Neural progenitor cell (in vitro differentiated cells): Measurements from ENCODE around the gene SRSF7. TPM values are rescaled to one million over a fixed set of nuclear protein-coding genes. Genes with fewer than 3 reads are reported as not detected.

Source experiments
- DNase-seq: peaks from one replicate; pipeline ENCODE4 v3.0.0-alpha.2; 2016; ENCODE audit warnings: low spot score
- H2AFZ ChIP-seq: fragments of 200-600 bp; sonication (generic); replicated peaks from 2 replicates; pipeline ENCODE4 v1.6.1; 2016; ENCODE audit warnings: antibody characterized with exemption
- H3F3A ChIP-seq: fragments of 200-600 bp; sonication (generic); 2 replicates; pipeline ENCODE4 v1.6.1; 2016; ENCODE audit warnings: antibody characterized with exemption, low read depth
- H3K27ac ChIP-seq: fragments of 200-600 bp; sonication (generic); 2 replicates; pipeline ENCODE4 v1.5.1; 2016; ENCODE audit warnings: mild to moderate bottlenecking
- H3K27me3 ChIP-seq: fragments of 200-600 bp; sonication (generic); 2 replicates; pipeline ENCODE4 v1.6.1; 2016; ENCODE audit warnings: mild to moderate bottlenecking, moderate library complexity
- H3K36me3 ChIP-seq: fragments of 200-600 bp; sonication (generic); 2 replicates; pipeline ENCODE4 v1.5.1; 2016
- H3K4me1 ChIP-seq: fragments of 200-600 bp; sonication (generic); 2 replicates; pipeline ENCODE4 v1.6.1; 2016; ENCODE audit warnings: mixed run types
- H3K4me2 ChIP-seq: fragments of 200-600 bp; sonication (generic); 2 replicates; pipeline ENCODE4 v1.6.1; 2016
- H3K4me3 ChIP-seq: fragments of 200-600 bp; sonication (generic); 2 replicates; pipeline ENCODE4 v1.5.1; 2016
- H3K79me2 ChIP-seq: fragments of 200-600 bp; sonication (generic); 2 replicates; pipeline ENCODE4 v1.6.1; 2016; ENCODE audit warnings: low read depth
- H3K9ac ChIP-seq: fragments of 200-600 bp; sonication (generic); 2 replicates; pipeline ENCODE4 v1.6.1; 2016
- H3K9me3 ChIP-seq: fragments of 200-600 bp; sonication (generic); 2 replicates; pipeline ENCODE4 v1.5.1; 2016; ENCODE audit warnings: low read depth
- H4K20me1 ChIP-seq: fragments of 200-600 bp; sonication (generic); 2 replicates; pipeline ENCODE4 v1.6.1; 2016; ENCODE audit warnings: low read depth
- H3K27ac Mint-ChIP-seq: 3 replicates; pipeline ENCODE4 v1.8.0; 2021; ENCODE audit warnings: mixed read lengths
- H3K27me3 Mint-ChIP-seq: 2 replicates; pipeline ENCODE4 v1.8.0; 2022; ENCODE audit warnings: low read depth, mild to moderate bottlenecking, inconsistent platforms, moderate library complexity, mixed read lengths; ENCODE audit not compliant: insufficient read depth
- H3K36me3 Mint-ChIP-seq: 3 replicates; pipeline ENCODE4 v1.8.0; 2021; ENCODE audit warnings: mixed read lengths
- H3K4me1 Mint-ChIP-seq: 3 replicates; pipeline ENCODE4 v1.8.0; 2021; ENCODE audit warnings: mixed read lengths
- H3K4me3 Mint-ChIP-seq: 3 replicates; pipeline ENCODE4 v1.8.0; 2021; ENCODE audit warnings: mild to moderate bottlenecking, moderate library complexity, mixed read lengths
- H3K9me3 Mint-ChIP-seq: 3 replicates; pipeline ENCODE4 v1.8.0; 2020; ENCODE audit warnings: mixed read lengths
- CTCF ChIP-seq: fragments of 200-600 bp; sonication (generic); IDR thresholded peaks from 2 replicates; pipeline ENCODE4 v1.5.1; 2017; ENCODE audit warnings: antibody characterized with exemption, mild to moderate bottlenecking
- EZH2 ChIP-seq: fragments of 200-600 bp; sonication (generic); IDR thresholded peaks from 2 replicates; pipeline ENCODE4 v1.6.1; 2017; ENCODE audit warnings: antibody characterized with exemption, mild to moderate bottlenecking, moderate library complexity
- EZH2phosphoT487 ChIP-seq: fragments of 200-600 bp; sonication (generic); IDR thresholded peaks from 2 replicates; pipeline ENCODE4 v1.6.1; 2017; ENCODE audit warnings: antibody characterized with exemption
- total RNA-seq: library from RNA; depleted of rRNA; stranded (reverse); fragments of >200 nt; gene quantifications from 2 replicates; pipeline ENCODE4 v1.2.3, GENCODE V29; 2015; ENCODE audit warnings: low replicate concordance

The SRSF7 gene
- total RNA-seq, 1 donor from 2014 or later = 307 TPM

- peaks cover 68% of the 10 kb centered on the region for H3K36me3 Mint-ChIP-seq
- H4K20me1 ChIP-seq = peaks cover 83% of the 10 kb centered on the region
- peaks cover 64% of the 10 kb centered on the region for H3K36me3 ChIP-seq
Observed at GRCh38 chr2:38744399-38744780, 6.8 kb downstream of the SRSF7 start.

GRCh38 chr2:38743672-38744398 lies 7.3 kb downstream of the SRSF7 start:
- Histone ChIP-seq H3K36me3 (peaks cover 63% of the 10 kb centered on the region), H3K4me3 (no peak overlapping the region), H2AFZ (no peak overlapping the region), H3K27me3 (no peaks in the 10 kb centered on the region), H3K4me1 (peaks cover 15% of the 10 kb centered on the region), H3F3A (peaks cover 92% of the 10 kb centered on the region), H3K9ac (no peak overlapping the region), H3K79me2 (peaks cover 94% of the 10 kb centered on the region), H3K4me2 (no peak overlapping the region), H3K27ac (peak overlapping the region; percentile 21), H3K9me3 (no peaks in the 10 kb centered on the region), H4K20me1 (peaks cover 78% of the 10 kb centered on the region)
- Mint-ChIP-seq H3K27ac (no peak overlapping the region), H3K36me3 (peaks cover 70% of the 10 kb centered on the region), H3K9me3 (peaks cover 7% of the 10 kb centered on the region), H3K4me1 (peaks cover 19% of the 10 kb centered on the region), H3K27me3 (no peaks in the 10 kb centered on the region), H3K4me3 (no peak overlapping the region)
- no peak for DNase-seq
- TF ChIP-seq CTCF = no peak
- no peak for TF ChIP-seq EZH2phosphoT487
- TF ChIP-seq EZH2 = no peak

More at GRCh38 chr2:38744399-38744780, 6.8 kb downstream of the SRSF7 start:
- H3K4me3 ChIP-seq = no peak overlapping the region
- Mint-ChIP-seq H3K4me3 (no peak overlapping the region), H3K9me3 (peaks cover 4% of the 10 kb centered on the region), H3K27ac (no peak overlapping the region), H3K27me3 (no peaks in the 10 kb centered on the region), H3K4me1 (peaks cover 24% of the 10 kb centered on the region)
- H3K9ac ChIP-seq = no peak overlapping the region
- H3K4me1 ChIP-seq = peaks cover 20% of the 10 kb centered on the region
- H3K27me3 ChIP-seq = no peaks in the 10 kb centered on the region
- no peak overlapping the region for H2AFZ ChIP-seq
- H3K9me3 ChIP-seq = no peaks in the 10 kb centered on the region
- H3F3A ChIP-seq = peaks cover 94% of the 10 kb centered on the region
- H3K4me2 ChIP-seq = peak overlapping the region; percentile 6
- peaks cover 94% of the 10 kb centered on the region for H3K79me2 ChIP-seq
- TF ChIP-seq EZH2phosphoT487 = no peak
- no peak for DNase-seq
- peak overlapping the region; percentile 21 for H3K27ac ChIP-seq

GRCh38 chr2:38742797-38743559 lies 8.2 kb downstream of the SRSF7 start:
- TF ChIP-seq EZH2phosphoT487 (no peak), CTCF (no peak), EZH2 (no peak)
- Mint-ChIP-seq H3K9me3 (peaks cover 10% of the 10 kb centered on the region), H3K27me3 (peaks cover 4% of the 10 kb centered on the region), H3K36me3 (peaks cover 69% of the 10 kb centered on the region), H3K4me1 (peaks cover 16% of the 10 kb centered on the region), H3K4me3 (no peak overlapping the region), H3K27ac (no peak overlapping the region)
- Histone ChIP-seq H3K79me2 (peaks cover 87% of the 10 kb centered on the region), H3K4me3 (no peak overlapping the region), H3K9ac (no peak overlapping the region), H3K27ac (no peak overlapping the region), H3F3A (peaks cover 86% of the 10 kb centered on the region), H3K4me1 (peaks cover 6% of the 10 kb centered on the region), H3K36me3 (peaks cover 54% of the 10 kb centered on the region), H4K20me1 (peaks cover 69% of the 10 kb centered on the region), H3K9me3 (no peaks in the 10 kb centered on the region), H3K27me3 (no peaks in the 10 kb centered on the region), H3K4me2 (no peak overlapping the region), H2AFZ (no peak overlapping the region)
- no peak for DNase-seq
